Hematopoietic multipotent progenitor cell treated with erythropoietin and hydrocortisone succinate and interleukin-3 and kit ligand, for 6 days (in vitro differentiated cells): ENCODE measurements around the gene DCDC2.
"Not testable (repeated sequence)": the region's sequence is repeated elsewhere in the genome, so short reads cannot be mapped to it uniquely, and the experiment has no call there.

Source experiments
- DNase-seq: peaks from one replicate; pipeline ENCODE4 v3.0.0-alpha.2; 2015

Gene DCDC2

GRCh38 chr6:24323632-24324337, 34.1 kb downstream of the DCDC2 start:
- DNase-seq: no peak

- DNase-seq: no peak
Observed at GRCh38 chr6:24322924-24323323, 34.9 kb downstream of the DCDC2 start.

GRCh38 chr6:24322446-24322845, 35.4 kb downstream of the DCDC2 start:
- not testable (repeated sequence) for DNase-seq

- DNase-seq: no peak
Observed at GRCh38 chr6:24321538-24322162, 36.2 kb downstream of the DCDC2 start.

GRCh38 chr6:24313251-24314141, 44.4 kb downstream of the DCDC2 start:
- no peak for DNase-seq

DNA sequence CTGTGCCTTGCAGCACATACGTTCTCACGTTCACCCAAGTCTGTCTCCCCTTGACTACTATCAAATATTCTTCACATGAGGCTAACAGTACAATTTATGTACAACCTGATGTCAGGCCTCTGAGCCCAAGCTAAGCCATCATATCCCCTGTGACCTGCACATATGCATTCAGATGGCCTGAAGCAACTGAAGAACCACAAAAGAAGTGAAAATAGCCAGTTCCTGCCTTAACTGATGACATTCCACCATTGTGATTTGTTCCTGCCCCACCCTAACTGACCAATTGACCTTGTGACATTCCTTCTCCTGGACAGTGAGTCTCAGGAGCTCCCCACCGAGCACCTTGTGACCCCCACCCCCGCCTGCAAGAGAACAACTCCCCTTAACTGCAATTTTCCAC, 46.1 kb downstream of the DCDC2 start:
- not testable (repeated sequence) for DNase-seq

- no peak for DNase-seq
Observed at GRCh38 chr6:24307881-24308280, 50.0 kb downstream of the DCDC2 start.

GRCh38 chr6:24306936-24307335, 50.9 kb downstream of the DCDC2 start:
- no peak for DNase-seq

DNA sequence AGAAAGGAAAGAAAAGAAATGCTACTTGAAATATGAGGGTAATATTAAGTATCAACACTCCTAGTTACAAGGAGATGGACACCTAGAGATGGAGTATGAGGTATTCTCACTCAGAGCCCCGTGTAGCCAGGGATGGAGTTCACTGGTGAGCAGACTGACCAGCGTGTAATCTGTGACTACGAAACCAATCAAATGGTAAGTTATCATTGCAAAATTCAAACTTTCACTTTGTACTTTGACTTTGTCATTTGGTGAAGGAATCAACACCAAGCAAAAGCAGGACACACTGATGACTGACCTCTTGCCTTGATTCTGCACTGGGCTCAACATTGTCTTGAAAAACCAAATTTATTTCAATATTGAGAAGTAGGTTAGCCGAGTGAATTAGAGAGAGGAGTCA, 51.8 kb downstream of the DCDC2 start:
- no peak for DNase-seq

DNA sequence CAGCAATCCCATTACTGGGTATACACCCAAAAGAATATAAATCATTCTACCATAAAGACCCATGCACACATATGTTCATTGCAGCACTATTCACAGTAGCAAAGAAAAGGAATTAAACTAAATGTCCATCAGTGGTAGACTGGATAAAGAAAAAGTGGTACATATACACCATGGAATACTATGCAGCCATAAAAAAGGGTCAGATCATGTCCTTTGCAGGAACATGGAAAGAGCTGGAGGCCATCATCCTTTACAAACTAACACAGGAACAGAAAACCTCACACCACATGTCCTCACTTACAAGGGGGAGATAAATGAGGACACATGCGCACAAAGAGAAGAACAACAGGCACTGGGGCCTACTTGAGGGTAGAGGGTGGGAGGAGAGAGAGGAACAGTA, 60.9 kb downstream of the DCDC2 start:
- DNase-seq: no peak

GRCh38 chr6:24293852-24294251, 64.0 kb downstream of the DCDC2 start:
- DNase-seq: not testable (repeated sequence)

DNA sequence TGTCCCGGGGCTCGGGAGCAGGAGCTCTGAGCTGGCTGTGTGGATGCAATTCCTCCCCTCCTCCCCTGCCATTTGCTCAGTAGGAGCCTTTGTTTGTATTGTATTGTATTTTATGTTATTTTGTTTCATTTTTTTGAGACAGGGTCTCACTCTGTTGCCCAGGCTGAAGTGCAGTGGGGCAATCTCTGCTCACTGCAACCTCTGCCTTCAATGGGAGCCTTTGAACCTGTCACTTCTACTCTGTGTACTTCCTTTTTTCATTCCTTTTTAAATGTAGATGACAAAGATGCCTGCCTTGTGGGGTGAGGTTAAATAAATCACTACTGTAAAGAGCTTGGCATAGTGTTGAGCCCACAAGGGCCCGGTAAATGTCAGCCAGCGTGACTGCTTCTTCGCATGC, 70.6 kb downstream of the DCDC2 start:
- no peak for DNase-seq

GRCh38 chr6:24284006-24284405, 73.9 kb downstream of the DCDC2 start:
- no peak for DNase-seq

DNA sequence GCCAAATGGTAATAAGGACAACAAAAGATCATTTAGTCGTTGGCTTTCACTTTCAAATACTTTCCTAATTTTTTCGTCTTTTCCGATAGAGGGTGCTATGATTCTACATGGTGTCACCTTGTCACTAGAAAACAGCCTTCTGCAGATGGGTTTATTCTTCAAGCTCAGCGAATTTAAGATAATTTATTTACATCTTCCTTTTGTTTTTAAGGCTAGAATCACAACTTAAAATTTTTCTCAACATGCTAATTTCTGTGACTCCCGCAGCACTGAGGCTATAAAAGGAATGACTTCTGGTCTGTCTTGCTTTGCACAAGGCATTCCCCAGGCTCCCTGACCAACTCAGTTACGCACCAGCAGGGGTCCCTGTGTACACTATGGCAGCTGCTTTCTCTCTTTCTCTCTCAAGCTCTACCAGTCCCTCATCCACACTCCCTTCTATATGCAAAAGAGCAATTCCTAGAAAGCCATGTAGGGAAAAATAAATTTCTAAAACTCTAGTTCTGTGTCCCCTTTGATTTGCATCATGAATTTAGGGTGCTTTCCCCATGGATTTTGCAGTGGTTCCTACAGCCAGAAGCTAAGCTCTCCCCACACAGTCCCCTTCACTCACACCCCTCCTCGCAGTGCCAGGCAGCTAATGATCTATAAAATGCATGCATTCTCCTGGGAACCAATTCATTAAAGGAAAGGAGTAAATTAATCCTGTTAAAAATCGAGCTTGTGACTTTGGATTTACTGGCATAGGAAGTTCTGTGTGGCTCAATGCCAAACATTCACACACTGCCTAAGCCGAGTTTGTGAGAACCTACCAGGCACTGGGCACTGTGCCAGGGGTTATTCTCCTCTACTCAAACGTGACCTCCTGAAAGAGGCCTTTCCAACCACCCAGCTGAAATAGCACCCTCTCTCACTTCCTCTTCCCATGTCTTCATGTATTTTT, 74.5 kb downstream of the DCDC2 start:
- peak; percentile 88 for DNase-seq

DNA sequence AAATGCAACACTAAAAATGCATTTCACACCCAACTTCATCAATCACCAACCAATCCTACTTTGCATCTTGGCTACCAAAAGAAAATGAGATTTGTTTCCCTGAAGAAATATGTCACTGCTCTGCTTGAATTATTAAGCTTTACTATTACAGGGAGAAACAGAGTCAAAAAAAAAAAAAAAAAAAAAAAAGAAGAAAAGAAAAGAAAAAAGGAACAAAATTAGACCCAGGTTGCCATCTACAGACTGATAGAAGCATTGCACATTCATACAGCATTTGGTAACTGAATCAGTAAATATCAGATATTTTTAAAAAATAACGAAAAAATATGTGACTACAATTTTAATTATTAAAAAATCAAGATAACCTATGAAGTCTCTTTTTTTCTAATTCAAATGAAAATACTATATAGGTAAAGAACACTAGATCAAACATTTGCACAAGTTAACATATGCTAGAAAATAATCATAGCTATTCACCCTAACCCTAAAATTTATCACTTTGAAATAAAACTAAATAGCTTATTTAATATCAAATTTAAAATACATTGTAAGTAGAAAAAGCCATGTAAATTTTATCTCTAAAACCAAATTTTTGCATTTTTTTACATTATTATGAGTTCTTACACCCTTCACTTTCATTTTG, 83.3 kb downstream of the DCDC2 start:
- peak; percentile 59 for DNase-seq

DNA sequence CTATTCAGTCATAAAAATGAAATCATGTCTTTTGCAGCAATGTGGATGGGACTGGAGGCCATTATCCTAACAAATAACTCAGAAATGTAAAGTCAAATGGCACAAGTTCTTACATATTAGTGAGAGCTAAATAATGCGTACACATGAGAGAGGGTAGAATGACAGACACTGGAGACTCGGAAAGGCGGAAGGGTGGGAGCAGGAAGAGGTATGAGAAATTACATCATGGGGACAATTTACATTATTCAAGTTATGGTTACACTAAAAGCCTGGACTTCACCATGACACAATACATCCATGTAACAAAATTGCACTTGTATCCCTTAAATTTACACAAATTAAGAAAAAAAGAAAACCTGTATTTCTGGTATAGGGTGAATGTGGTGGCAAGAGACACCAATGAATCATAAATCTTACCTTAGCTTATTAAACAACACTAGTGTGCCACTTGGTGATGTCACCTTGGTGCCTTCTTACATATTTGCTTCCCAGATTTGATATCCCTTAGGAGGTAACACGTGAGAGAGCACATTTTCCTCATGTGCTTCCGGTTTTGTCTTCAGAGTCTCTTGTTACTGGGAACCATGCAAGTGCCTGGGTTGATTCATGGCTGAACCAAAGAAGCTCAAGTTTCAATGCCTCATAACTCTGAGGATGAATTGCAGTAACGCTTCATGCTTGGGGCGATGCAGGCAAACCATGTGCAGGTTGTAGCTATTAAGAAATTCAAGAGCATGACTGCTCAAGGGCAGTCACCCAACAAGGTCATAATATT, 84.6 kb downstream of the DCDC2 start:
- no peak for DNase-seq

GRCh38 chr6:24272553-24272952, 85.3 kb downstream of the DCDC2 start:
- peak; percentile 5 for DNase-seq

DNA sequence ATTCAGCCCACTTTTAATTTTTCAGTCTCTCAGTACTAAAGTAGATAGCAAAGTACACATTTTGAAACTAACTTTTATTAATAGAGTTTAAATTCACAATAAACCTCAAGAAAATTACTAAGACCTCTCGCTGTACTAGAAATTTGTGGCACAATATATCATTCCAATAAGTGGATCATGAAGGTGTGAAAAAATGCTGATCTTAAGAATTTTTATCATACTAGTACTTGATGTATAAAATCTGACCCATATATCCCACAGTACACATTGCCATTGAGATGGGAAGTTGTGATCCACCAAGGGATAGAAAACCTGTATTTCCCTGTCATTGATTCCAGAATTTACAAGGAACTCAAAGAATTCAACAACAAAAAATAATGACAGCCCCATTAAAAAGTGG, 85.7 kb downstream of the DCDC2 start:
- DNase-seq: no peak

DNA sequence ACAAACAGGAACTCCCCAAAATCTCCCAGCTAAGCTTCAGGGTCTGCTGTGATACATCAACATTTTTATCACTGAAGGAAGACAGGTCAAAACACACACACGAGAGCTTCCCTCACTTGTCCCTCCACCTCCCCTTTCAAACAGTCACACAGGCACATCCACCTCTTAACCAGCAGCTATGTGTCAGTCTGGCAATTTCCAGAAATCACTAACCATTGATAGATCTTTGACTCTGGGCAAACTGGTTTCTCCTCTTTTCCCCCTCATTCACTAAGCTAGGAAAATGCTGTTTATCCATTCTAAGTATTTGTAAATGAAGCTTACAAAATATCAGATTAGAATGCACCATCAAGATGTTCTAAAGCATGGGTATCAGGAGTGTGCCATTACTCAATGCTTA, 87.8 kb downstream of the DCDC2 start:
- no peak for DNase-seq

GRCh38 chr6:24258214-24258613, 99.6 kb downstream of the DCDC2 start:
- DNase-seq: not testable (repeated sequence)

DNA sequence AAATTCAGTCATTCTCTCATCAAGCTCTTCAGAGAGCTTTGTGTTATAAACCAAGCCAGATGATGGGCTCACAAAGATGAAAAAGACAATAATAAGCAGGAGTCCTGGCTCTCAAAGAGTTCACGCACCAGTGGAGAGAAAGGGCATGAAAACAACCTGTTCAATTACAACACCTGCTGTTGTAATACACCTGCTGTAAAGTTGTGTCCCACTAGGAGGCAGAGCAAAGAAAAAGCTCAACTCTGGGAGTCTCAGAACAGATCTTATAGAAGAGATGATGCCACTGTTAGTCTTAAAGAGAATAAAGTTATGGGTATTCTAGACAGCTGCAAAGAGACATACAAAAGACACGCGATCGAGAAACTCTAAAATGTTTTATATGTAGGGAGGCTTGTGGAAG, 100.6 kb downstream of the DCDC2 start:
- DNase-seq: no peak
